HepG2 (cell line): Measurements from ENCODE around the gene JAK1. TPM values are rescaled to one million over a fixed set of nuclear protein-coding genes. Genes with fewer than 3 reads are reported as not detected.

Source experiments
- STAT6 ChIP-seq: sonication (generic); formaldehyde crosslinking; IDR thresholded peaks from 2 replicates; pipeline ENCODE4 v1.4.0; 2020; ENCODE audit warnings: missing genetic modification reagents, mild to moderate bottlenecking, borderline replicate concordance
- TRIM22 ChIP-seq: fragments of 450-650 bp; IDR thresholded peaks from 2 replicates; pipeline ENCODE4 v1.6.1; 2017
- ZNF318 ChIP-seq: sonication (generic); formaldehyde crosslinking; IDR thresholded peaks from 2 replicates; pipeline ENCODE4 v1.4.0; 2020; ENCODE audit warnings: mild to moderate bottlenecking, missing genetic modification reagents
- ZNF430 ChIP-seq: sonication (generic); formaldehyde crosslinking; IDR thresholded peaks from 2 replicates; pipeline ENCODE4 v1.9.0; 2021; ENCODE audit warnings: mild to moderate bottlenecking, missing genetic modification reagents
- ZNF724P ChIP-seq: sonication (generic); formaldehyde crosslinking; IDR thresholded peaks from 2 replicates; pipeline ENCODE4 v1.8.0; 2022; ENCODE audit warnings: missing genetic modification reagents, borderline replicate concordance
- polyA plus RNA-seq, 8 experiments: library from polyadenylated mRNA; depleted of rRNA in 3 of 8; stranded (reverse) in 7 of 8; unstranded in 1 of 8; fragments of >200 nt; fragmentation: Illumina TruSeq in 4 of 8; extraction: Trizol in 4 of 8; gene quantifications; 2 replicates each; pipeline versions ENCODE4 v1.2.1 to v1.2.3, GENCODE V29; 2011 to 2016; ENCODE audit warnings: low read depth in 4 of 8, missing spikeins in 1 of 8, mixed read lengths in 1 of 8; ENCODE audit not compliant: insufficient read depth in 1 of 8
- total RNA-seq, 5 experiments: library from RNA; depleted of rRNA; stranded (reverse); fragments of >200 nt; fragmentation: Illumina TruSeq; extraction: Trizol; gene quantifications; 2 replicates each; pipeline ENCODE4 v1.2.3, GENCODE V29; 2016; ENCODE audit warnings: low read depth in 1 of 5

The JAK1 gene
- total and polyA plus RNA-seq, 2 of the 13 experiments (the other 11 are each of a cell fraction or from before 2014, with no cell fraction given) = 23.9 to 42.4 TPM

DNA sequence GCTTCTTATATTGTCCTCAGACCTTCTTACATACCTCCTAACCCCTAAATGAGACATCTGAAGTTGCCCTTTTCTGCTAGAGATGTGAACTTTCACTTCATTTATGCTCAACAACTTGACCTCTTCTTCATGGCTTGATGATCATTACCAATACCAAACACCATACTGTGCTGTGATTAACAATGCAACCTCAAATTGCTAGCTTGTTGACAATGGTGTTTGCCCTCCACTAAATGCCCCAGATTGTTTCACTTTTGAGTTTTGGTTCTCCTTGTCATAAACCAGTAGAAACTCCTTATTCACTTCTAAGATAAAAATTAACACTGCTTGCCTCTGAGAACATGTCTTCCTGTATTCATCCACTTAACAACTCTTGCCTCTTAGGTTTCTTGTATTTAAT, 5.6 kb downstream of the JAK1 start (continued):
- TF ChIP-seq ZNF318 (CRISPR knock-in tag) = no peak
- TF ChIP-seq STAT6 (CRISPR knock-in tag) = no peak
- TF ChIP-seq ZNF430 = no peak
- no peak for TF ChIP-seq ZNF724P
- TF ChIP-seq TRIM22 = no peak
